Activated CD8-positive, alpha-beta memory T cell treated with anti-CD3 and anti-CD28 coated beads for 1 hour (primary cell): ENCODE results near the gene CCR7.

Source experiments
- DNase-seq, 2 donors: peaks; one replicate each; pipeline ENCODE4 v3.0.0-alpha.2; 2020; ENCODE audit warnings: low read depth in 1 of 2; ENCODE audit errors: extremely low read depth in 1 of 2

CCR7 gene

GRCh38 chr17:40538936-40539705 lies 26.2 kb downstream of the CCR7 start:
- no peak for DNase-seq

- no peak for DNase-seq
These were observed 27.0 kb downstream of the CCR7 start for GRCh38 chr17:40538019-40538935.

DNA sequence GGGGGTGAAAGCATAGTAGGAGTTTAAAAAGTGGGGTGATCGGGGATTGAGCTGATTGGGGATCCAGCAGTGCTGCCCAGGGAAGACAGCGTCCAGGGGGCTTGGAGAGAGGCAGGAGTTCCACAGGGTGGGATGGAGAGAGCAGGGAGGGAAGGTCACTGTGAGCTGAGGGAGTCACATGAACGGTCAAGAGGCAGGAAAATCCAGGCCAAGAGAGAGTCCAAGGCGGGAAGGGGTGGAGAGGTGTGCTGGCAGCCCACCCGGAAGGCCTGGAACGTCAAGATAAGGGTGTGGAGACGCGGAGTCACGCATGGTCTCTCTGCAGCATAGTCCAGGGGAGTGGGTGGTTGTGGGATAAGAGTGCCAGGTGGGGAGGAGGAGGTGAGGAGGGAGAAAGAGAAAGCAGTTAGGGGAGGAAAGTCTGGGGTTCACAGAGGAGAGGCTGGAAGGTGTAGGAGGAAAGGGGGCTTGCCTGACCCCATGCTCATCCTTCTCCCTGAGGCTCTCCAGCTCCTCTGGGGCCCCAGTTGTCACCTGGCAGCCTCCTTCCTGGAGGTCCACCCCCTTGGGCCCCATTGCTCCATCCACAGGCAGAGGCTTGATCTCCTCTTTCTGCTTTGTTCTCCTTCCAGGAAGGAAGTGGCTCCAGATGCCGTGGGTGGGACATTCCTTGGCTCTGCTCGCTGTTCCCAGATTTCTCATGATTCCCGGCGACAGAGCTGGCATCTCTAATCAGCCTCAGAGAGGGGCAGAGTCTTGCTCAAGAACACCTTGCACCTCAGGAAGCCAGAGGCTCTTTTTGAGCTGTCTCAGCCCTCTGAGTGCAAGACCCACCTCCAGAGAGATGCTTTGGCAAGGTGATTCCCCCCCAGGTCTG lies 28.7 kb downstream of the CCR7 start:
- DNase-seq: no peak

GRCh38 chr17:40535924-40536294 lies 29.4 kb downstream of the CCR7 start:
- DNase-seq: no peak

DNA sequence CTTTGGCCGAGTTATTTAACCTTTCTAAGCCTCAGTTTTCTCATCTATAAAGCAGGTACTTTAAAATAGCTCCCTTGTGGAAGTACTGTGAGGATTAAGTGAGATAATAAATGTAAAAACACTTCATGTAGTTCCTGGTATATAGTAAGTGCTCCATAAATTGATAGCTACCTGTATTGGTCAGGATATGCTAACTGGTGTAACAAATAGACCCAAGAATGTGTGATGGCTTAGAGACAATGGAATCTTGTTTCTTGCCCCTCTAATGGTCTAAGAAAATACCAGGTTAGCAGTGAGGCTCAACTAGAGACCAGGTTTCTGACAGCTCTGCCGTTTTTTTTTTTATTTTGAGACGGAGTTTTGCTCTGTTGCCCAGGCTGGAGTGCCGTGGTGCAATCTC lies 29.8 kb downstream of the CCR7 start:
- no peak for DNase-seq

- DNase-seq: no peak
These were observed 30.7 kb downstream of the CCR7 start for GRCh38 chr17:40534371-40535189.

DNA sequence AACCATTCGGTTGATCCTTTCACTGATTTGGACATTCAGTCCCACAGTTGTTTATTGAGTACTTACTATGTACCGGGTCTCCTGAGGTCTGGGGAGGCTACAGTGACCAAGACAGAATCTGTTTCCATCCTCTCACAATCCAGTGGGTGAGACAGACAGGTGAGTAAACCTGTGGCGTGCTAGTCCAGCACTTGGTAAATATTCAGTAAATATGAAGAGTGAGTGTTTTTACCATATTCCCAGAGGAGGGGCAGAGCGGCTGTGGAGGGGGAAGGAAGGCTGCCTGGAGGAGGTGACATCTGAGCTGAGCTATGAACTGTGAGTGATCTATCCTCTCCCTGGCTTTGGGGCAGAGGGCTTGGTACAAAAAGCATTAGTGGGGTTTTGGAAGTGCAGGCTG lies 31.4 kb downstream of the CCR7 start:
- no peak for DNase-seq

DNA sequence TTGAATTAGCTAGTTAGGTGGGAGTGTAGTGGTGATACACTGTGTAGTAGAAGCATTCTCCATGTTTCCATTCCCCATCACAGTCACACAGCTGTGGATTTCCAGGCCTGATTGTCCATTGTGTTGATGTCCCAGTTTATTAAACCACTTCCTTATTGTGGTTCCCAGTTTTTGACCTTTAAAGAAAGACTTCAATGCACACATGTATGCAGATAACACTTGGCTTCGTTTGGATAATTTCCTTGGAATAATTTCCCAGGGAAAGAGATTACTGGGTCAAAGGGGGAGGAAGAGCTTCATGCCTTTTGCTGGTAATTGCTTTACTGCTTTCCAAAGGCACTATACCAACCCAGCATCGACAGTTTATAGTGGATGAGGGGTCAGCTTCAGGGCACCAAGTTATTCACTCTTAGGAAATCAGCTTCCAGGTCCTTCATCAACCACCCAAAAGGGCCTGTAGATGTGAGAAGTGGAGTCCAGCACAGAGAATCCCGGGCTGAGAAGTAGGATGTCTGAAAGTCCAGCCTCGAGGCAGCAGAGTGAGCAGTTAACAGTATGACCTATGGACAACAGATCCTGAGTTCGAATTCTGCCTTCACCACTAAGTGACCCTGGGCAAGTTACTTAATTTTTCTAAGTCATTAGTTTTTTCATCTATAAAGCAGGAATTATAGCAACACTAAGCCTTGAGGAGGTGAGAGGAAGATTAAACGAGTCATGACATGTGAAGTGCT lies 32.6 kb downstream of the CCR7 start:
- DNase-seq: no peak

DNA sequence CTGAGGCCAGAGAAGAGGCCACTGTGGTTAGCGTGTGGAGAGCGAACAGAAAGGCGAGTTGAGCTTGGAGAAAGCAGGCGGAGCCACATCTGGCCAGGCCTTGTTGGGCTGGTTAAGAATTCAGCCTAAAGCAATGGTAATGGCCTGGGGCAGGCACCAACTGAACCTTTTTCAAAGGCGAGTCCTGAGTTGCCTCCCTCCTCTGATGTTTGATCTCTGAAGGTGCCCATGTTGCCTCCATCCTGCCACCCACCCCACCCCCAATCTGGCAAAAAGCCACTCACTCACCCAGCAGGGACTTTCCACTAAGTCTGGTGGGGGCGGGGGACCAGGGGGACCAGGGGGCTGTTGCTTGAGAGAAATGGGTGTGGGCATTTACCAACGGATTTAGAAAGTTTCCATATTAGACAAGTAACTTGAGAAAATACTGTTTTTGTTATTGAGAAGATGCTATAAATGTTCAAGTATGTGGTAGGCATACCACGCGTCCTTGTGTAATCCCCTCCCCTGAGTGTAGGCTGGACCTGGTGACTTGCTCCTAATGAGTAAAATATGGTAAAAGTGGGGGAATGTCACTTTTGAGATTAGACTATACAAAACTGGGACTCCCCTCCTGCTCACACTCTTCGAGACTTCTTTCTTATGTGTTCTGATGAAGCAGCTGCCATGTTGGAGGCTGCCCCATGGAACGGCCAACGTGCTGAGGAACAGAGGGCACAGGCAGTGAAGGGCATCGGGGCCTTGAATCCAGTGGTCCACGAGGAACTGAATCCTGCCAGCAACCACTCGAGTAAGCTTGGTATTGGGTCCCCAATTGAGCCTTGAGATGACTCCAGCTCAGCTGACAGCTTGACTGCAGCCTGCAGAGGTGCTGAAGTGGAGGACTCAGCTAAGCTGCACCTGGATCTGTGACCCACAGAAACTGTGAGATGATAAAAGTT lies 34.0 kb downstream of the CCR7 start:
- DNase-seq: no peak

- no peak for DNase-seq
These were observed 34.7 kb downstream of the CCR7 start for GRCh38 chr17:40530531-40530994.

DNA sequence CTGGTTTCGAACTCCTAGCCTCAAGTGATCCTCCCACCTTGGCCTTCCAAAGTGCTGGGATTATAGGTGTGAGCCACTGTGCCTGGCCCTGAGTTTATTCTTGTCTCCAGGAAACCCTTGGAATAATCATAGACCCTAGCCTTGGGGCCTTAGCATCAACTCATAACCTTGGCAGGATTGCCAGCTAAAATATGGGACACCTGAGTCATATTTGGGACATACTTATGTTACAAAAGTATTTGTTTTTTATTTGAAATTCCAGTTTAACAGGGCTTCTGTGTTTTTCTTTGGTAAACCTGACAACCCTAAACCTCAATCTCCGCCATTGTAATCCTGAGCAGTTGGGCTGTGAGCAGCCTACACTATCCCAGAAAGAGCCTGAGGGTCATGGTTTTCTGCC lies 35.3 kb downstream of the CCR7 start:
- DNase-seq: no peak

DNA sequence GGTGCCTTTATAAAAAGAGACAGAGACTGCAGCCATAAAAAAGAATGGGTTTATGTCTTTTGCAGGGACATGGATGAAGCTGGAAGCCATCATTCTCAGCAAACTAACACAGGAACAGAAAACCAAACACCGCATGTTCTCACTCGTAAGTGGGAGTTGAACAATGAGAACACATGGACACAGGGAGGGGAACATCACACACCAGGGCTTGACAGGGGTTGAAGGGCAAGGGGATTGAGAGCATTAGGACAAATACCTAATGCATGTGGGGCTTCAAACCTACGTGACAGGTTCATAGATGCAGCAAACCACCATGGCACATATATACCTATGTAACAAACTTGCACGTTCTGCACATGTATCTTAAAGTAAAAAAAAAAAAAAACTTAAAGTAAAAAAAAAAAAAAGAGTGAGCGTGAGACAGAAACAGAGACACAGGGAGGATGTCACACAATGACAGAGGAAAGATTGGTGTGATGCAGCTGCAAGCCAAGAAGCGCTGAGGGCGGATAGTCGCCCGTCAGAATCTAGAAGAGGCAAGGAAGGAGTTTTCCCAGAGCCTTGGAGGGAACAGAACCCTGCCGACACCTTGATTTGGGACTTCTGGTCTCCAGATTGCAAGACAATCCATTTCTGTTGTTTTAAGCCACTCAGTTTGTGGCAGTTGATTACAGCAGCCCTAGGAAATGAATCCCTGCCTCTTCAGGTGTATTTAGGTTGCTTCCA lies 36.4 kb downstream of the CCR7 start:
- no peak for DNase-seq

DNA sequence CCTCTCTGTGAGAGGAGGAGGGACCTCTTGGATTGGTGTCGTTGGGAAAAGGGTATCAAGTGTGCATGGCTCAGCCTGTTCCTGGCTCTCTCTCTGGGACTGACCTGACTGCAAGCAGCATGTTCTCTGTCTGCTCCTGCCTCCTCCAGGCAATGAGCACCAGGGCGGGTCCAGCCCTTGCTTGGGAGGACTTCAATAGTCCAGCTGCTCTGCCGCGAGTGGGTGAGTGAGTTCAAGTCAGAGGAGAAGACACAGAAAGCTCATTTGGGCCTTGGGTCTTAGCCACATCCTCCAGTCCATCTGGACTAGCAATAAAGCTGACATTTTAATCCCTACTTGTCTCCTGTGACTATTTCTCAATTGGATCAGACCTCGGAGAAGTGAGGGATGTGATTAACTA lies 38.6 kb downstream of the CCR7 start:
- no peak for DNase-seq

DNA sequence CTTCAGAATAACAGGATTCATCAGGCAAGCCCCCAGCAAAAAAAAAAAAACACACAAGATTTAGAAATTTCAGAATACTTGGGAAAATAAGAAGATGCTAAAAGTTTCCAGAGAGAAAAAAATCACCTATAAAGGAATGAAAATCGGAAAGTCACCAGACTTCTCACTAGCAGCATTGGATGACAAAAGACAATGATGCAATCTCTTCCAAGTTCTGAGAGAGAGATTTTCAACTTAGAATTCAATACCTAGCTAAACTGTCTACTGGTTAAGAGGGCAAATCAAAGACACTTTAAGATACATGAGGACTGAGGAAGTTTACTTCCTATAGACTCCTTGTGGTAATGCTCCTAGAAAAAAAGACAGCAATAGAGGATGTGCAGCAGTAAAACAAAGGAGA lies 40.0 kb downstream of the CCR7 start:
- DNase-seq: no peak

- no peak for DNase-seq
These were observed 40.9 kb downstream of the CCR7 start for GRCh38 chr17:40524243-40524965.

DNA sequence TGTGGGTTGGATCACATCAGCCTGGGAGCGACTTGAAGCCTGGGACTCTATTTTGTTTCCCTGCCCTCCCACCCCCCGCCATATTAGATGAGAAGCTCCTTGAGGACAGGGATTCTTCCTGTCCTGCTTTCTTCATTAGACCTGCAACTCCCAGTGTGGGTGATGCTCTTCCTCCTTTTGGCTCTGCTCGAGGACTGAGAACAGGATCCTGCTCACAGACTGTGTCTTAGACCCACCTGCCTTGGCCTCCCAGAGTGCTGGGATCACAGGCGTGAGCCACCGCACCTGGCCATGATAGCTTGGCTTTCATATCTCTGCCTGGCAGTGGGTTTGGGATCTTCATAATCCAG lies 42.3 kb downstream of the CCR7 start:
- DNase-seq: no peak

GRCh38 chr17:40522250-40522960 lies 42.9 kb downstream of the CCR7 start:
- DNase-seq: no peak
